Tibial nerve (tissue), 4 donors: ENCODE measurements around the gene PTPRG.

Experiments used
- EP300 ChIP-seq, 2 donors: sonication (generic); formaldehyde crosslinking; IDR thresholded peaks; one replicate each; pipeline ENCODE4 v1.6.1; 2017; ENCODE audit warnings: antibody characterized with exemption in 2 of 2, mild to moderate bottlenecking in 1 of 2
- POLR2A ChIP-seq, 2 donors: fragments of 450-650 bp; IDR thresholded peaks; one replicate each; pipeline ENCODE4 v1.6.1; 2017; ENCODE audit warnings: antibody characterized with exemption in 2 of 2, mild to moderate bottlenecking in 2 of 2, moderate library complexity in 2 of 2
- TF ChIP-seq, protein P1 (sequence below), 5 experiments: fragments of 200-600 bp in 3 of 5; fragments of 450-650 bp in 2 of 5; sonication (generic) in 3 of 5; IDR thresholded peaks; one replicate each; pipeline ENCODE4 v1.5.1; 2016 to 2019; ENCODE audit warnings: antibody characterized with exemption in 5 of 5, mild to moderate bottlenecking in 3 of 5, moderate library complexity in 2 of 5

- TF ChIP-seq, protein P1, sequence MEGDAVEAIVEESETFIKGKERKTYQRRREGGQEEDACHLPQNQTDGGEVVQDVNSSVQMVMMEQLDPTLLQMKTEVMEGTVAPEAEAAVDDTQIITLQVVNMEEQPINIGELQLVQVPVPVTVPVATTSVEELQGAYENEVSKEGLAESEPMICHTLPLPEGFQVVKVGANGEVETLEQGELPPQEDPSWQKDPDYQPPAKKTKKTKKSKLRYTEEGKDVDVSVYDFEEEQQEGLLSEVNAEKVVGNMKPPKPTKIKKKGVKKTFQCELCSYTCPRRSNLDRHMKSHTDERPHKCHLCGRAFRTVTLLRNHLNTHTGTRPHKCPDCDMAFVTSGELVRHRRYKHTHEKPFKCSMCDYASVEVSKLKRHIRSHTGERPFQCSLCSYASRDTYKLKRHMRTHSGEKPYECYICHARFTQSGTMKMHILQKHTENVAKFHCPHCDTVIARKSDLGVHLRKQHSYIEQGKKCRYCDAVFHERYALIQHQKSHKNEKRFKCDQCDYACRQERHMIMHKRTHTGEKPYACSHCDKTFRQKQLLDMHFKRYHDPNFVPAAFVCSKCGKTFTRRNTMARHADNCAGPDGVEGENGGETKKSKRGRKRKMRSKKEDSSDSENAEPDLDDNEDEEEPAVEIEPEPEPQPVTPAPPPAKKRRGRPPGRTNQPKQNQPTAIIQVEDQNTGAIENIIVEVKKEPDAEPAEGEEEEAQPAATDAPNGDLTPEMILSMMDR (IDR thresholded peaks at IDR 0.05), result no peak
- TF ChIP-seq POLR2A (IDR thresholded peaks at IDR 0.05) (no peak), EP300 (IDR thresholded peaks at IDR 0.05) (no peak)
These were observed 2.2 kb downstream of the PTPRG start for GRCh38 chr3:61563313-61564271.
